Activated CD4-positive, alpha-beta T cell treated with anti-CD3 and anti-CD28 coated beads for 36 hours (primary cell): ENCODE data around the gene SIK3. TPM values are rescaled to one million over a fixed set of nuclear protein-coding genes. Genes with fewer than 3 reads are reported as not detected.

Experiments used
- ATAC-seq: fragments of 200-7000 bp; cut with Tn5 transposase; one replicate; pipeline ENCODE4 v1.10.0; 2021; ENCODE audit warnings: mild to moderate bottlenecking, moderate library complexity
- CTCF ChIA-PET: fragments of 350-600 bp; sonication (Branson Sonifier 250); formaldehyde crosslinking; loops from one replicate; lab custom pipeline; 2021; ENCODE audit warnings: antibody characterized with exemption; lab: Charles Lee
- POLR2A ChIA-PET: fragments of 350-600 bp; sonication (Branson Sonifier 250); formaldehyde crosslinking; loops from one replicate; lab custom pipeline; 2021; ENCODE audit warnings: antibody characterized with exemption, inconsistent platforms; lab: Charles Lee
- DNase-seq: peaks from one replicate; pipeline ENCODE4 v3.0.0-alpha.2; 2020
- H3K27ac Mint-ChIP-seq: one replicate; pipeline ENCODE4 v1.8.0; 2021; ENCODE audit warnings: mixed read lengths
- H3K27me3 Mint-ChIP-seq: one replicate; pipeline ENCODE4 v1.8.0; 2021; ENCODE audit warnings: mixed read lengths
- H3K36me3 Mint-ChIP-seq: one replicate; pipeline ENCODE4 v1.8.0; 2021; ENCODE audit warnings: low read depth, mixed read lengths
- H3K4me1 Mint-ChIP-seq: one replicate; pipeline ENCODE4 v1.8.0; 2021; ENCODE audit warnings: mixed read lengths
- H3K4me3 Mint-ChIP-seq: one replicate; pipeline ENCODE4 v1.8.0; 2021; ENCODE audit warnings: mild to moderate bottlenecking, moderate library complexity, mixed read lengths
- H3K9me3 Mint-ChIP-seq: one replicate; pipeline ENCODE4 v1.8.0; 2021; ENCODE audit warnings: low read depth, mixed read lengths
- intact Hi-C, 2 experiments: fragments of 100-400 bp; cut with DNase I in 1 of 2; cut with micrococcal nuclease in 1 of 2; formaldehyde crosslinking; loops; one replicate each; pipeline versions ENCODE4 v1.14.2 to v1.15.1; 2022 to 2024; cut with DNase I, micrococcal nuclease
- total RNA-seq, 2 experiments: library from RNA; stranded (reverse); gene quantifications; one replicate each; pipeline ENCODE4 v1.2.3, GENCODE V29; 2021

Gene SIK3
- total RNA-seq, 2 experiments from 2014 or later: 23.6 to 25.3 TPM

DNA sequence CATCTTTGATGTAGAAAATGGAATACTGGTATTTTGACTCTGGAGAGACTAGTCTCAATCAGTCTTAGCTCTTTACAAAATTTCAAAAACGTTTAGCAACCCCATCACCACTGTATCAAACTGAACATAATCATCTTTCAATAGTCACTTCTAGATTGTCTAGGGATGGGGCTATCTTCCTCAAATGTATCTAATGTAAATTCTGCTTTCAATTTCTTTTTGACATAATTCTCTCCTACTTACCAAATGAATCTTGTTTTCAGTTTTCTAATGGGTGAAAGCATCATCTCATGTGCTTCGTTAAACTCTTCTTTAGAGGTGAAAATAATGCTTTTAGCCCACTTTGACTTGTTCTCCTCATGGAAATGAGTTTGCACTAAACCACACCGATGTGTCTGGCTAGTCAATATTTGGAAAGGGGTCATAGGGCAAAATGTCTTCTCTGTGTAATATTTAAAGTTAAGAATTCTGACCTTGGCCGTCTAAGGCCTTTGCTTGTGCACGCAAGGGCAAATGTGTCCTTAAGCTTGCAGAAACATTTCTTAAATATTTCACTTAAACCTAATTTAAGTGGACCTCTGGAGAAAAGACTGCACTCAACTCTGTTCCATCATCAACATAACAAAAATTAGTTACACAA is 5.2 kb downstream of the SIK3 start:
- POLR2A ChIA-PET: interaction anchor here (0.5 to 1.0 kb wide), 4 partner anchors 66 to 106 kb away, joined by 3 to 6 read pairs (median 5); no protein-coding TSS in a partner anchor
- CTCF ChIA-PET: interaction anchor here (1.0 to 1.6 kb wide), 5 partner anchors 10 to 30 kb away, joined by 3 to 7 read pairs (median 5); no protein-coding TSS in a partner anchor
- Mint-ChIP-seq H3K36me3 (peaks cover 24% of the 10 kb centered on the region), H3K9me3 (peaks cover 6% of the 10 kb centered on the region), H3K27me3 (no peaks in the 10 kb centered on the region), H3K27ac (peak overlapping the region; percentile 76), H3K4me1 (peaks cover 82% of the 10 kb centered on the region), H3K4me3 (peak overlapping the region; percentile 32)
- ATAC-seq (peak; percentile 77), DNase-seq (no peak)
- intact Hi-C loops: loop anchor here (1.0 to 2.0 kb wide), 6 partner anchors 14 to 107 kb away; no protein-coding TSS in a partner anchor

DNA sequence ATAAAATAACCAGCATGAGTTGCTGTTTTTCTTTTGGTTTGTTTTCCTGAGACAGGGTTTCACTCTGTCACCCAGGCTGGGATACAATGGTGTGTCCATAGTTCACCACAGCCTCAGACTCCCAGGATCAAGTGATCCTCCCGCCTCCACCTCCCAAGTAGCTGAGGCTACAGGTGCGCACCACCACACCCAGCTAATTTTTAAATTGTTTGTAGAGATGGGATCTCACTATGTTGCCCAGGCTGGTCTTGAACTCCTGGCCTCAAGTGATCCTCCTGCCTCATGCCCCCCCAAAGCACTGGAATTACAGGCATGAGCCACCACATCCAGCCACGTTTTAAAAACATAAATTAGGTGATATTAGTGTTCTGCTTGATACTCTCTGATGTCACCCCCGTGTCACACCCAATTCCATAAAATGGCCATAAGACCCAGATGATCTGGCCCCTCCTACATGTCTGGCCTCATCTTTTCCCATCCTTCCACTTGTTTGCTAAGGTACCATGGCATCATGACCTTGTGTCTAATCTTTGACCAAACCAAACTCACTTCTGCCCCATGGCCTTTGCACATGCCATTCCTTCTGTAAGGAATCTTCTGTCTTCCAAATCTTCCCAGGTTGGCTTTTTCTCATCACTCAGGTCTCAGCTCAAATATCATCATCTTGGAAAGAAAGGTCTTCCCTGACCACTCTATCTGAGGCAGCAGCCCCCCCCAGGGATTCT is 6.3 kb downstream of the SIK3 start:
- no peak for DNase-seq
- ChIA-PET POLR2A (interaction anchor here (0.5 to 0.6 kb wide), 2 partner anchors 95 to 163 kb away, joined by 3 to 5 read pairs; no protein-coding TSS in a partner anchor), CTCF (interaction anchor here (1.0 to 1.6 kb wide), 4 partner anchors 9 to 14 kb away, joined by 3 to 7 read pairs (median 4); no protein-coding TSS in a partner anchor)
- Mint-ChIP-seq H3K9me3 (peaks cover 6% of the 10 kb centered on the region), H3K27ac (peak overlapping the region; percentile 12), H3K27me3 (no peaks in the 10 kb centered on the region), H3K4me1 (peaks cover 84% of the 10 kb centered on the region), H3K4me3 (no peak overlapping the region), H3K36me3 (peaks cover 23% of the 10 kb centered on the region)
- intact Hi-C loops: loop anchor here (2.0 kb wide), 2 partner anchors 13 to 51 kb away; no protein-coding TSS in a partner anchor
- ATAC-seq: no peak

- H3K4me1 Mint-ChIP-seq: peaks cover 74% of the 10 kb centered on the region
These were observed 8.0 kb downstream of the SIK3 start for GRCh38 chr11:117090111-117090706.

DNA sequence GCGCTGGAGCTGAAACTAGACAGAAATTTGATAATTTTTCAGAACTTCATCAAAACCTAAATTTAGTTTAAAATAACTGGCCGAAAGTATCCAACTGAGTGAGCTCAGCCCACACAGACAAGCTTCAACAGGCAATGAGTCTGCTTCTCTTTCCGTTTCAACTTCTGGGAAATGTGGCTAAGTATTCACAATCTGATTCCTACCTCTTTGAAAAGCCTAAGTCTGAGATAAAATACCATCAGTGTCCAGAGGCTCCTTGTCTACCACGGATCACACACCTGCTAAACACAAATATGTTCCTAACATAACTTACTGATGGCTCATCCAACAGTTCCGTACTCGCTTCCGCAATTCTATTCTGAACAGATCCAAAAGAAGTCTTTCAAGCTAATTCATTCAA is 8.5 kb downstream of the SIK3 start:
- H3K27me3 Mint-ChIP-seq: no peaks in the 10 kb centered on the region
- POLR2A ChIA-PET: interaction anchor here (0.5 to 1.3 kb wide), 5 partner anchors 9 to 103 kb away, joined by 3 to 8 read pairs (median 5); partner anchors contain the start of gene SIK3
- no peak for DNase-seq

More at GRCh38 chr11:117090111-117090706, 8.0 kb downstream of the SIK3 start:
- Mint-ChIP-seq H3K27me3 (no peaks in the 10 kb centered on the region), H3K36me3 (peaks cover 28% of the 10 kb centered on the region), H3K4me3 (no peak overlapping the region), H3K27ac (no peak overlapping the region), H3K9me3 (peaks cover 6% of the 10 kb centered on the region)
- ATAC-seq: no peak
- no peak for DNase-seq
- CTCF ChIA-PET: interaction anchor here (0.6 to 1.2 kb wide), 5 partner anchors 18 to 254 kb away, joined by 3 to 4 read pairs (median 3); no protein-coding TSS in a partner anchor
- POLR2A ChIA-PET: interaction anchor here (0.5 to 1.3 kb wide), 5 partner anchors 8 to 170 kb away, joined by 3 to 10 read pairs (median 7); partner anchors contain the start of gene SIK3
- intact Hi-C loops: loop anchor here in 1 of 2 experiments (1.0 kb wide), 1 partner anchor 8 kb away; no protein-coding TSS in a partner anchor

GRCh38 chr11:117087446-117087845 is 10.8 kb downstream of the SIK3 start:
- peaks cover 6% of the 10 kb centered on the region for H3K9me3 Mint-ChIP-seq
- DNase-seq: no peak
- intact Hi-C loops: no loop called here
- H3K36me3 Mint-ChIP-seq: peaks cover 24% of the 10 kb centered on the region
- ChIA-PET POLR2A (no interaction called here), CTCF (no interaction called here)
- no peak overlapping the region for H3K4me3 Mint-ChIP-seq
- peaks cover 63% of the 10 kb centered on the region for H3K4me1 Mint-ChIP-seq
- no peaks in the 10 kb centered on the region for H3K27me3 Mint-ChIP-seq
- peak; percentile 43 for ATAC-seq
- H3K27ac Mint-ChIP-seq: no peak overlapping the region

More for the DNA sequence above, 8.5 kb downstream of the SIK3 start:
- Mint-ChIP-seq H3K36me3 (peaks cover 28% of the 10 kb centered on the region), H3K4me3 (no peak overlapping the region), H3K27ac (no peak overlapping the region), H3K9me3 (peaks cover 6% of the 10 kb centered on the region), H3K4me1 (peaks cover 72% of the 10 kb centered on the region)
- intact Hi-C loops: loop anchor here in 1 of 2 experiments (1.0 kb wide), 1 partner anchor 7 kb away; no protein-coding TSS in a partner anchor
- no peak for ATAC-seq
- CTCF ChIA-PET: interaction anchor here (0.6 to 1.2 kb wide), 8 partner anchors 12 to 254 kb away, joined by 3 to 5 read pairs (median 3); no protein-coding TSS in a partner anchor

DNA sequence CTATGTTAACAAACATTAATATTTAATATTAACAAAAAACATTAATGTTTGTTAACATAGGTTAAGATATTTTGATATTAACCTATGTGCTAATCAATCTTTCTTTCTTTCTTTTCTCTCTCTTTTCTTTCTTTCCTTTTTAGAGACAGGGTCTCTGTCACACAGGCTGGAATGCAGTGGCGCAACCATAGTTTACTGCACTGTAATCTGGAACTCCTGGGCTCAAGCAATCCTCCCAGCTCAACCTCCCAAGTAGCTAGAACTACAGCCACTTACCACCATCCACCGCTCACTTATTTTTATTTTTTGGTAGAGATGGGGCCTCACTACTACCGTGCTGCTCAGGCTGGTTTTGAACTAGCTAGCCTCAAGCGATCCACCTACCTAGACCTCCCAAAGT is 13.2 kb downstream of the SIK3 start:
- ATAC-seq (no peak), DNase-seq (no peak)
- ChIA-PET POLR2A (no interaction called here), CTCF (no interaction called here)
- H3K27ac Mint-ChIP-seq: no peak overlapping the region
- H3K4me1 Mint-ChIP-seq: peaks cover 53% of the 10 kb centered on the region
- no peaks in the 10 kb centered on the region for H3K27me3 Mint-ChIP-seq
- H3K4me3 Mint-ChIP-seq: no peak overlapping the region
- no peaks in the 10 kb centered on the region for H3K9me3 Mint-ChIP-seq
- intact Hi-C loops: no loop called here
- H3K36me3 Mint-ChIP-seq: peaks cover 14% of the 10 kb centered on the region

DNA sequence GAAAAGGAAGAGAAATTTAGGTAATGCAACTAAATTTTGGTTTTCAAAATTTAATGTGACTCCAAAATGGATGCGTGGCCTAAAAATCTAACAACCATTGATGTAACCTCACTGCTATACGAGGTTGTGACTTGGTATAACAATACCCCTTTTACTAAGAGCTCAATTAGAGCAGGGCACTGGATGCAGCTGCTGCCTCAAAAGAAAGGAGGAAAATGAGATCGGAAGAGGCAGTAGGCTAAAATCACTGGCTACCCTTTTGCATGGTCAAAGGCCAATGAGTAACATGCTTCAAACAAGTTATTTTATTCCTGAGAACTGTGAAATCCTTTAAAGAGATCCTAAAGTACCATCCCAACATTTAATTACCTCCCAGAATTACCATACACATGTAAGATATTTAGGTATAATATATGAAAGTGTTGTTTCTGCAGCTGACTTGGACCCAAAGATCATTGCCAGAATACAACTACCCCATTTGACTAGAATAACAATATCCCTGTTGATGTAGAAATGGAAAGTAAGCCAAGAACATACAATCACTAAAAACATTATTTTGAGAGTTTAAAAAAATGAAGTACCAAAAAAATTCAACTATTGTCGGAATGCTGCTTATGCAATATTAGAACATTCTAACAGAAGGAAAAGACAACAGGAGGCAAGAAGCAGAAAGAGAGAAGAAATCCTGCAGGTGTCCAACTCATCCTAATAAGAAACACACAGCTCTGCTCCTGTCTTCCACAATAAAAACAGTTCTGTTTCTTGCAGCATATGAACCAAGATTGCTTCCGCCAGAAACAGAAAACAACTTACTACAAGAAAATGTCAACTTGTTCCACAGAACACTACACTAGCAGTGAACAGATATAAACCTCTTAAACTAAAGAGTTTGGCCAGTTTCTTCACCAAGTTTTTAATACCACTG is 15.0 kb downstream of the SIK3 start:
- Mint-ChIP-seq H3K4me1 (peaks cover 53% of the 10 kb centered on the region), H3K27ac (no peak overlapping the region), H3K9me3 (no peaks in the 10 kb centered on the region), H3K36me3 (peaks cover 8% of the 10 kb centered on the region), H3K27me3 (no peaks in the 10 kb centered on the region), H3K4me3 (no peak overlapping the region)
- no peak for ATAC-seq
- POLR2A ChIA-PET: interaction anchor here (1.0 kb wide), 1 partner anchor 14 kb away, joined by 5 read pairs; no protein-coding TSS in a partner anchor
- intact Hi-C loops: no loop called here
- CTCF ChIA-PET: interaction anchor here (0.7 to 1.8 kb wide), 7 partner anchors 8 to 153 kb away, joined by 3 to 7 read pairs (median 3); partner anchors contain the start of gene SIK3
- no peak for DNase-seq

- ChIA-PET POLR2A (no interaction called here), CTCF (interaction anchor here (1.1 to 1.8 kb wide), 3 partner anchors 10 to 24 kb away, joined by 3 to 5 read pairs (median 3); no protein-coding TSS in a partner anchor)
- Mint-ChIP-seq H3K4me1 (peaks cover 56% of the 10 kb centered on the region), H3K27me3 (no peaks in the 10 kb centered on the region), H3K27ac (no peak overlapping the region), H3K9me3 (no peaks in the 10 kb centered on the region), H3K36me3 (peaks cover 7% of the 10 kb centered on the region), H3K4me3 (no peak overlapping the region)
- DNase-seq (no peak), ATAC-seq (no peak)
- intact Hi-C loops: loop anchor here in 1 of 2 experiments (1.0 kb wide), 1 partner anchor 8 kb away; no protein-coding TSS in a partner anchor
These were observed 16.3 kb downstream of the SIK3 start for GRCh38 chr11:117081908-117082307.

DNA sequence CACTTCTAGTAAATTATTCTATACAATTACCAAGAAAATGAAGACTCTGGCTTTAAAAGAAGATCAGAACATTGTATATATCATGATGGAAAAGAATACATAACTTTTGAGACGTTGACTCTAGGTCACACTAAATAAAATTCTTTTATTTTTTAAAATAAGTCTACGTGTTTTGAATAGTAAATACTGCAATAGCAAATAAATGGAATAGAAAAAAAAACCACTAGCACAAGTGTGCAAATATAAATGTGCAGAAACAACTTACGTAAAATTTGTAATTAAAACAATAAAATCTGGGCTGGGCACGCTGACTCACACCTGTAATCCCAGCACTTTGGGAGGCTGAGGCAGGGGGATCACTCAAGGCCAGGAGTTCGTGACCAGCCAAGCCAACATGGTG is 17.9 kb downstream of the SIK3 start:
- CTCF ChIA-PET: interaction anchor here (1.4 to 1.5 kb wide), 2 partner anchors 12 to 62 kb away, joined by 3 to 4 read pairs; no protein-coding TSS in a partner anchor
- Mint-ChIP-seq H3K9me3 (no peaks in the 10 kb centered on the region), H3K4me1 (peaks cover 56% of the 10 kb centered on the region), H3K27me3 (no peaks in the 10 kb centered on the region), H3K27ac (no peak overlapping the region), H3K36me3 (peaks cover 2% of the 10 kb centered on the region), H3K4me3 (no peak overlapping the region)
- DNase-seq (no peak), ATAC-seq (no peak)
- intact Hi-C loops: no loop called here
- POLR2A ChIA-PET: no interaction called here
